AG08395 (cell line): Measurements from ENCODE around the gene IFI27L1.

ENCODE experiments used
- DNase-seq: peaks from one replicate; pipeline ENCODE4 v3.0.0; 2012; ENCODE audit warnings: mixed read lengths, low spot score

IFI27L1 gene

DNA sequence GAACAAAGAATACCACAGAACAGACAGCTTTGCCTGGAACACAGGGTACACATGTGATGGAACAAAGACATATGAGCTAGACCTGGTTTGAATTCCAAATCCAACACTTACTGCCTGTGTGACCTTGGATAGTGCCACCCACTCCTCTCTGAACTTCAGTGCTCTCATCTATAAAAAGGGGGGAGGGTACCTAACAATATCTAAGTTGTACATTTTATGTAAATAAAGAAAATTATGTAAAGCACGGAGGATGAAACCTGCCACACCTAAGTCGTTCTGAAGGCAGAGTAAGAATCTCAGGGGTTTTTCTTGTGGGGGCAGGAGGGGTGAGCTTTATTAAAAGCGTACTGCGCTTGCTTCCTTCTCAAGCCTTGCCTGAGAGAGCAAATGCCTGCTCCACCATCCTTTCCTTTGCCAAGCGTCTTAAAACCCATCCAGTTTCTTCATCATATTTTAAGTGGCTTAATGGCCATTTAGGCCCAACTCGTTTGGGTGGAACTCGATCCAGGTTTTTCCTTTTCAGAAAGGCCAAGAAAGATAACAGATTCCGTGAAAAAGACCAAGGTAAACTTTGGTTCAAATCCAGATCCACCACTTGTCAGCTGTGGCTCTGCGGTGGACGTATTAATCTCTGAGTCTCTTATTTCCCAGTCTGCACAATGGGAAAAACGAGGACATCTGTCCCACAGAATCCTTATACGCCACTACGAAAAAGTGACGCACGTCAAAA, 1.1 kb upstream of the IFI27L1 start:
- DNase-seq: no peak

DNA sequence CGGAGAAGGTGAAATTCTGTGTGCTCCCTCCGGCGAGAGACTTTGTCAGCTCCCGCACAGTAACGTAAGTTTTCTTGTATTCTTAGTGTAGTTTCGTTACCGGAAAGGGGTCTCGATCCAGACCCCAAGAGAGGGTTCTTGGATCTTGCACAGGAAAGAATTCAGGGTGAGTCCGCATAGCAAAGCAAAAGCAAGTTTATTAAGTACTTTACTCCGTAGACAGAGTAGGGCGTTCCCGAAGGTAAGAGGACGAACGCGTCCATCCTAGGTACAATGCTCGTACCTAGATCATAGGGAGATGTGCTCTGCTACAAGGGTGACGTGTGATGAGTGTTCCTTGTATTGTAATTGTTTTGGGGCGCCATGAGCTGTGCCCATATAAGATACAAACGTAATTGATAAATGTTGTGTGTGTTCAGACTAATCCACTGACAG, 293 bp downstream of the IFI27L1 start:
- no peak for DNase-seq

DNA sequence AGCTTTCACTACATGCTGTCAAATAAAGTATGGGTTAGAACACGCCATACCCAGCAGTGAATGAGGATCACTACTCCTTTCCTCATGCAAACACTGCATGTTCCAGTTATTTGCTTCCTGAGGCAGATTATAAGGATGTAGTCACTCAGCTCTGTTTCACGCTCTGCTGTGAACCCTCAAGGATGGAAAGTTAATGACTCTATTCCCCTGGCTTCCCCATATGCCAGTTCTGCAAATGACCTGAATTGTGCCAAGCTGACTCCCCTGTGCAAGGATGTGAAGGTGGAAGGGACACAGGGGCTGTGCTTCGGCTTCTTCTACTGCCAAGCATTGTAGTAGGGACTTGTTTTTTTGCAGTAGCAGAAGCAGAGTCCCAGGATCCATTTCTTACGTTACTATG, 6.8 kb downstream of the IFI27L1 start:
- no peak for DNase-seq

DNA sequence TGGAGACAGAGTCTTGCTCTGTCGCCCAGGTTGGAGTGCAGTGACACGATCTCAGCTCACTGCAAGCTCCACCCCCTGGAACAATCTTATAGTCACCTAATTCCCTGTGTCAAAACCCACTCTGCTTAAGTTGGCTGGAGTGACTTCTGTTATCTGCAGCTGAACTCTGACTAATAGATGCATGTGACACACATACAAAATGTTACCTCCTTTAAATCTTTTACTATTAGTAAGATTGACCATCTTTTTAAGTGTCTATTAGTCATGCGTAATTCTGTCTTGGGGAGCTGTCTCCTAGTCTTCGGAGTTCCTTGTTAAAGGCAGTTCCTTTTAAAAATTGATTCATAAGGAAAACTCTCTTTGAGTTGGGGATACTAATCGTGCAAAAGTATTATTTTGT, 7.4 kb downstream of the IFI27L1 start:
- DNase-seq: peak; percentile 25

DNA sequence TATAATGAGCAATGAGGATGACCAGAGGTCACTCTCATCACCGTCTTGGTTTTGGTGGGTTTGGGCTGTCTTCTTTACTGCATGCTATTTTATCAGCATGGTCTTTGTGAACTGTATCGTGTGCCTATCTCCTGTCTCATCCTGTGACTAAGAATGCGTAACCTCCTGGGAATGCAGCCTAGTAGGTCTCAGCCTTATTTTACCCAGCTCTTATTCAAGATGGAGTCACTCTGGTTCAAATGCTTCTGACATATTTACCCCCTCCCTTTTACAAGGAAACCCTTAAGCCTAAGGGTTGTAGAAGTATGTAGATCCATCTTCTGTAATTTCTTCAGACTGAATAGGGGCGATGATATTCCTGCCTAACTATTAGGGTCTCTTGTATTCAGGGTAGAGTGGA, 8.4 kb downstream of the IFI27L1 start:
- no peak for DNase-seq

DNA sequence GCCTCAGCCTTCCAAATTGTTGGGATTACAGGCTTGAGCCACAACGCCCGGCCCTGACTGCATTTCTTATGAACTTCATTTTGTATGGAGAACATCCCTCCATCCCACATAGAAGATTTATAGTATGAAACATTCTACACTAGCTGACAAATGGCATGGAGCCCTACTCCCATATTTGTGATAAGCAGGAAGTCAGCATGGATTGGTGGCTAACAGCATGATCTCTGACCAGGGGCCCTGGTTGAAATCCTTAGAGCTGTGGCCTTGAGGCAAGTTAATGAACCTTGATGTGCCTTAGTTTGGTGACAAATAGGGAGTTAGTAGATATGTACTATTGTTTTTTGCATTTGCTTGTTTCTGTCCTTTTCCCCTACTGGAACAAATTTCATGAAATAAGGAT, 12.3 kb downstream of the IFI27L1 start:
- no peak for DNase-seq

DNA sequence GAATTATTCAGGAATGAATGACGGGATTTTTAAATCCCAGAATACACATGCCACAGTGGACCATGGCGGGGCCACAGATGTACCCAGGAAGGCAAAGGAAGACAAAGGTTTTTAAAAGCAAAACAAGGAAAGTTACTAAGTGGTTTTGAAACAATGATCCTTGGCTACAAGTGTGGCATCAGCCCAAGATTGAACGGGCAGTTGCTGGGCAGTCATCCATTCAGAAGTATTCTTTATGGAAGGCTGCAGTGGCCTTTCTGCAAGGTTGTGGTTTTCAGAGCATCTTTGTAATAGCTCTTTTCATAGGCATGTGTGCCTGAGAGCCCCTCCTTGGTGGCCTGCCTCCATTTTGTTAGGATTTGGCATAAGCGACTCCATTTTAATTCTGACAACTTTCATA, 16.0 kb downstream of the IFI27L1 start:
- DNase-seq: no peak

DNA sequence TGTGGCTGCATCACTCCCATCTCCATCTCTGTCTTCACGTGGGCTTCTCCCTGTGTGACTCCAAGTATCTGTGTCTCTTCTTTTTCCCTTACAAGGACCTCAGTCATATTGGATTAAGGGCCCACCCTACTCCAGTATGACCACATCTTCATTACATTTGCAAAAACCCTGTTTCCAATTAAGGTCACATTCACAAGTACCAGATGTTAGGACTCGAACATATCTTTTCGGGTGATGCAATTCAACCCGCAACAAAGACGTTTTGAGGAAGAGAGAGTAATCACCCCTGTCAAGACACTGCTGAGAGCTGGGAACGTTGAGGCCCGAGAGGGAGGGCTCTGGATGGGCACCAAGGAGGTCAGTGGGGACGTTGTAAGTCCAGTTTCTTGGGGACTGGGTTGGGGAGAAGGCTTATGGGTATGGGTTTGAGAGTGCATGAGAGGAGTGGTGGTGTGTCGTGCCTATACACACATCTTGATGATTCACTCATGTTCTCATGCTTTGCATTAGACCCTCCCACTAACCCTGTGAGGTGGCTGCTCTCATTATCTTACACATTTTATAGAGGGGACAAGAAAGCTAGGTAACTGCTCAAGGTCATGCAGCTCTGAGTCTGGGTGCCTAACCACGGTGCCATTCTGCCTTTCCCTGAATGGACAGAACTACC, 17.3 kb downstream of the IFI27L1 start:
- peak; percentile 27 for DNase-seq

DNA sequence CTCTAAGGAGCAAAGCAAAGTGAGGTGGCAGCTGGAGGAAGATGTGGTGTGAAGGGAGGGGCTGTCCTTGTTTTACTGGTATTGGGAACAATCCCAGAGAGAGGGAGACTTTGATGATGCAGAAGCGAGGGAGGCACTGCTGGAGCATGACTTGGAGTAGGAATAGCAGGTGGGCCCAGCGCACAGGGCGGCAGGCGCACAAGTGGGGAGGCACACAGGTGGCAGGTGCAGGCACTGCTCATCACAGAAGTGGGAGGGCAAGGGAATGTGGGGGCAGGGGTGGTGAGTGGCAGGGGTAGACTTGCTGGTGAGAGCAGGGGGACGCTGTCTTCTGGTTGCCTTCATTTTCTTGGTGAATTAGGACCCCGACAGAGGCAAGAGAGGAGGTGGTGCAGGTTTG, 17.9 kb downstream of the IFI27L1 start:
- DNase-seq: no peak

DNA sequence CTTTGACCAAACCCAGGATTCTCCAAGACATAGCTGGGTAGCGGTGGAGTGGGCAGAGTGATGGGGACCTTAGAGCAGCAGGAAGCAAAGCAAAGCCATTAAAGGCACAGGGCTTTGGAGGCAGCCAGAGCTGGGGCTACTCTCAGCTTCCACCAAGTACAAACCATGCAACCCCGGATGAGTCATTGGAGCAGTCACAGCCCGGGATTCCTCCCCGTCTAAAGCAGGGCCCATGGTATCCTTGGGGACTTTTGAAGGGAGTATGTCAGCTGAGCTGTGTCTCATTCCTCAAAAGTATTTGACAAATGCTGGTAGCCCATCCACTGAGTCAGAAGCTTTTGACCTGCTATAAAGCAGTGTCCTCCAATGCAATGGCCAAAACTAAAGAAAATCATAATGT, 19.7 kb downstream of the IFI27L1 start:
- peak; percentile 94 for DNase-seq

DNA sequence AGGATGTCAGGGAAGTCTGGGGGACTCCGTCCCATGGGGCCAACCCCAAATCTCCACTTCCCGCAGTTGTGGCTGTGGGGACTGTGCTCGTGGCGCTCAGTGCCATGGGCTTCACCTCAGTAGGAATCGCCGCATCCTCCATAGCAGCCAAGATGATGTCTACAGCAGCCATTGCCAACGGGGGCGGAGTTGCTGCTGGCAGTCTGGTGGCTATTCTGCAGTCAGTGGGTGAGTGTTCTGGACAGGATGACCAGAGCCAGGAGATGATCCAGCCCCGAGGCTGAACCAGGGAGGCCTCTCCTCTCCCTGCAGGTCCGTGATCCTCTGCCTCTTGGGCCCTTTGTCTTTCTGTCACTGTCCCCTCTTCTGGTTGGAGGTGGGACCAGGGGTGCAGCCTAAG, 20.6 kb downstream of the IFI27L1 start:
- DNase-seq: no peak

DNA sequence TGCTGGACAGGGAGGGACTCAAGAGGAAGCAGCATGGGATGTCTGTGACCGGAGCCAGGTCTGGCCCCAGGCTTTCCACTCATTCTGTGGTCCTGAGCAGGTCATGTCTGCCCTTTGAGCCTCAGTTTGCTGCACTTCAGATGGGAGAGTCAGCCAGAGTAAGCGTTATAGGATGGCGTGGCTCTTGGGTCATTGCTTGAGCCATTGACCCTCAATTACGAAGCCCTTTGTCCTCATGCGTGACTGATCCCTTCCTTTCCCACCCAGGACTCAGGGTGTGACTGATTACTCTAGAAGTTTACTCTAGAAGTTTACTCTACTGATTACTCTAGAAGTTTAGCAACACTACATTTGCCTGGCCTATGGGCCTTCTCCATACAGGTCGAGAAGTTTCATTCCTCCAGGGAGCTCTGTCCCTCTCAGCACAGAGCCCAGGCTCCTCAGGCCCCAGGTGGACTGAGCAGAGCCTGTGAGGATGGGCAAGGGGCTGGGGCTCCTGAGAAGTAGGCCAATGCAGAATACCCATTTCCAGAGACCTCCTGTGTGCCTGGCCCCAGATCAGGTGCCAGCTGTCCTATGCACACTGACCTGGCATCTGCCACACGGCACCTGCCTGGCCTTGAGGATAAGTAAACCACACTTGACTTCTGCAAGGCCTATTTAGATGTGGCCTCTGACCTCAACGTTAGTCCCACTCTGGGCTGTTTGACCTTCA, 21.8 kb downstream of the IFI27L1 start:
- DNase-seq: no peak

DNA sequence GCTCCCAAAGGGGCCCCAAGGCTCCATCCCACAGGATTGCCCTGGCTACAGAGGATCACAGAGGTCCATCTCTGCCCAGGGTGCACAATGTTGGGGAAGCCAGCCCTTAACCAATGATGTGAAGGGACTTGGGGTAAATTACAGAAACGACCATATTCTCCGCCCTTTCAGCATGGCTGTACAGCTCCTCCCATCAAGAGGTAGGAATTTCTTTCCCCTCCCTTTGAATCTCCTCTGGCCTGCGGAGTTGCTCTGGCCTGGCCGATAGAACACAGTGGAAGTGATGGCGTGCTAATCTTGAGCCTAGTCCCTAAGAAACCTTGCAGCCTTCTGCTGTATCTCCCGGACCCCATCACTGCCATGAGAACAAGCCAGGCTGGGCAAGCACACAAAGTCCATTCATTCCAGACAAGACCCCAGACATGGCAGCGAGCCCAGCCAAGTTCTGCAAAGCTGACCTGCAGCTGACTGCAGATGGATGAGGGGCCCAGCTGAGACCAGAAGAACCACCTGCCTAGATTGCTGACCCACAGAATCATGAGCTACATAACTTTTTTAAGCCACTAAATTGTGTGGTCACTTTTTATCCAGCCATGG, 22.5 kb downstream of the IFI27L1 start:
- no peak for DNase-seq

DNA sequence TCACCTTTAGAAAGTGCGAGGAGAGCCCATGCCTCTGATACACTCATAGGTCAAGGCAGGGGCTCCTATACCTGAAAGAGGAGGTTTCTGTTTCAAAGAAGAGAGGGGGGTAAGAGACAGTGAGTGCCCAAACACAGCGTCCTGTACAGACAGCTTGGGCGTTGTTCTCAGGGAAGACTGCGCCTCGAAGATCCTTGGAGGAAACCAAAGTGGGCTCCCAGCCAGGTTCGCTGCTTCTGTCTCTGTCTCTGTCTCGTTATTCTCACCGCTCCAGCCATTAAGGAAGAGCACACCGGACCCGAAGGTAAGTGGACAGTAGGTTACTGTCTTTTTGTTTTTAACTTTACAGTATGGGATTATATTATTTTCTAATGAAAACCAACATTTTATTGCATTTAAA, 23.6 kb downstream of the IFI27L1 start:
- no peak for DNase-seq

DNA sequence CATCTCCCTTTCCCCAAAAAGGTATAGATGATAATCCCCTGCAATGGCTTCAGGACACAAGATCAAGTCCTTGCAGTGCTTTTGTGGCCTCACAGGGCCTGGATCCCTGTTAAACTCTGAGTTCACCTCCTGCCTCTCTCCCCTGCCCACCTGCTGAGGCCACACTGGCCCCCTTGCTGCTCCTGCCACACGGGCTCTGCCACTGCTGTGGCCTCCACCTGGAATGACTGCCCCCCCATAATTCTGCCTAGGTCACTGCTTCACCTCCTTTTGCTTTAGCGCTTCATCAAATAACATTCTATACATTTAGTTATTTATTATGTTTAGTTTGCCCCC, 28.8 kb downstream of the IFI27L1 start:
- DNase-seq: no peak

DNA sequence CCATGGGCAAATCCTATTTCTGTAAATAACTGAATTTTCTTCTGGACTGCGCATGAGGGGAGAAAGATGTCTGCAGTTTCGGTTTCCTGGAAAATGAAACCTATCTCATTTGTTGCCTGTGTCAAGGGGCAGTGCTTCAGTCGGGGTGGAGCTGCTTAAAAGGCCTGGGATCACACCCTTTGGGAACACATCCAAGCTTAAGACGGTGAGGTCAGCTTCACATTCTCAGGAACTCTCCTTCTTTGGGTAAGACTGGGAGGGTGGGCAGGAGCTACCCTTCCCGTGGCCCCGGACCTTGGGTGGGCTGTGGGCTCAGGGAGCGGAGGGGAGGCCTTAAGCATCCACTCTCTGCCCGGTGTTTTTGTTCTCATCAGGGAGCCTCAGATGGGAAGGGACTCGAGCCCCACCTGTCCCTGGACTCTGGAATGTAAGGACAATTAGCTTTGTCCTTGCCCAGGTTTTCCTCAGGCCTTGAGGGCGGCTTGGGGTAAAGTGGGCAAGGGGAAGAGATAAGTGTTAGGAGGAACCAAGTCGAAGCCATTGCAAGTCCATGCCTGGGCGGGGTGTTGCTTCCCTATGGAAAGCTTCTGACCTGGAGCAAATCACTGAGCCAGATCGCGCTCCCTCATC, 29.6 kb downstream of the IFI27L1 start, which contains the start of gene IFI27:
Gene IFI27 (plus strand): TSS at position 185 of the 630 bp plus-strand sequence.
- DNase-seq: peak; percentile 77

DNA sequence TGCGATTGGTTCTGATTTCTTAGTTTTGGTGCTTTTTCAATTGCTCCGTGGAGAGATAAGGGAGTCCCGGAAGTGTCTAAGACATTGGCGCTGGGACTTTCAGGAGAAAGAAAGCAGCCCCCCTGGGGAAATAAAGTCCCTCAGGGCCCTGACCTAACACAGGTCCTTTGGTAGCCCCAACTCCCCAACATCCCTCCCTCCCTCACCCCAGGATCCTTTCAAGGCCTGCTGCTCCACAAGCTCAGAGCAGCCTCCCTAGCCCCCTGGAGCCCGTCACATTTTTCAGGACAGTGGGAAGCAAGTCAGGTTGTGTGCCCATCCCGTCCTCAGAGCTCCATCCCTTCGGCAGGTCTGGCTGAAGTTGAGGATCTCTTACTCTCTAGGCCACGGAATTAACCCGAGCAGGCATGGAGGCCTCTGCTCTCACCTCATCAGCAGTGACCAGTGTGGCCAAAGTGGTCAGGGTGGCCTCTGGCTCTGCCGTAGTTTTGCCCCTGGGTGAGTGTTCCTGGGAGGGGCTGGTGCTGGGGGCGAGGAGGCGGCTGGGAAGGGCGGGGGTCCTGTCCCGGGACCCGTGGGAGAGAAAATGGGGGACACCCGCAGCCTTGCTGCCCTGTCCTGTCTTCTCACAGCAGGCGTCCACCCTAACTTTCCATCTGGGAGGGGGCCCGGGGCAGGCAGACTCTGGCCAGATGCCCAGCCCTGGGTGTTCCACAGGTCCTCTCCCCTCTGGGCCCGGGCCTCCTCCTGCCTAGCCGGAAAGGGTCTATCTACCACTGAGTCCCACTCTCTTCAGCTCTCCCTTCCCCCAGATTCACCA, 30.4 kb downstream of the IFI27L1 start:
- no peak for DNase-seq

DNA sequence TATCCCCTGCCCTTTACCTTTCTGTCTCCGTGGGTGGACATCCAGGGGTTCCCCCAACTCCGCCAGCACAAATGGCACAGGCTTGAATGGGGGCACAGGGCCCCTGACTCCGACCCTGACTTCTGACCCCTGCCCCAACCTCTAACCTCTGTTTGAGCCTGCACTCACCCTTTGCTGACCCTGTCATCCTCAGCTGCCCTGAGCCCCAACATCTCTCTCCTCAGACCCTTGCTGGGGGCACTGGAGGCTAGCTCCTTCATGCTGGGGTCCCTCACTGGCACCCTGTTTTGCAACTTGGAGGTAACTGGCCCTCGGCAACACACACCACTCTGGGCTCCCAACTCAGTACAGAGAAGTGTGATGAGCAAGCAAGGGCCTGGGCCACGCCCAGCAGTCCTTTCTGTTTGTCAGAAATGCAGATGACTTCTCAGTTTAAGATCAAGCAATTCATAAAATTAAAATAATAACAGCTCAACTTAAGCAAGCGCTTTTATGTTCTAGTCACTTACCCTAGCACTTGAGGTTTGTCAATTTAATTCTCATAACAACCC, 31.5 kb downstream of the IFI27L1 start:
- DNase-seq: no peak

DNA sequence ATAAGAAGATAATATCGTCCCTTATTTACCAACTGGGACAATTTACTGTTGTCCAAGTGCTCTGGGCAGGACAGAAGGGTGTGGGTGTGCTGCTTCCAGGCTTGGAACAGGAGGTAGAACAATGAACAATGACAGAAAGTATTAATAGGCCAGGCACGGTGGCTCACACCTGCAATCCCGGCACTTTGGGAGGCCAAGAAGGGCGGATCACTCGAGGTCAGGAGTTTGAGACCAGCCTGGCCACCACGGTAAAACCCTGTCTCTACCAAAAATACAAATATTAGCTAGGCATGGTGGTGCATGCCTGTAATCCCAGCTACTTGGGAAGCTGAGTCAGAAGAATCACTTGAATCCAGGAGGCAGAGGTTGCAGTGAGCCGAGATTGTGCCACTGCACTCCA, 32.0 kb downstream of the IFI27L1 start:
- DNase-seq: no peak

DNA sequence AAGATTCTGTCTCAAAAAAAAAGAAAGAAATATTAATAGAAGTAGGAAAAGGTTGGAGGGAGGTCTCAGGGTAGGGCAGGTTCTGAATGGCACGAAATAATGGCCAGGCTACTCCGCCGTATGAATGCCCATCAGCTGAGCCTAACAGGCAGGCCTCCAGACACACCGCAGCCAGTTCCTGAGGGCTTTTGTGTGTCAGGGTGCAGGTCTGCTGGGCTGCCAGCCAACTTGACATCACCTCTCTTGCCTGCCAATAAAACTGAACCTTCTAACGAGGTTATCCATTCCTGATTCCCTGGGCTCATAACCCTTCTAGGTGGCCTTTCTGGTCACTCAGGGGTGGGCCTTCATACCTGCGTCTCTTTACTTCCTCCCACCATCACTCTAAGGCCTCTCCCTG, 32.4 kb downstream of the IFI27L1 start:
- no peak for DNase-seq

DNA sequence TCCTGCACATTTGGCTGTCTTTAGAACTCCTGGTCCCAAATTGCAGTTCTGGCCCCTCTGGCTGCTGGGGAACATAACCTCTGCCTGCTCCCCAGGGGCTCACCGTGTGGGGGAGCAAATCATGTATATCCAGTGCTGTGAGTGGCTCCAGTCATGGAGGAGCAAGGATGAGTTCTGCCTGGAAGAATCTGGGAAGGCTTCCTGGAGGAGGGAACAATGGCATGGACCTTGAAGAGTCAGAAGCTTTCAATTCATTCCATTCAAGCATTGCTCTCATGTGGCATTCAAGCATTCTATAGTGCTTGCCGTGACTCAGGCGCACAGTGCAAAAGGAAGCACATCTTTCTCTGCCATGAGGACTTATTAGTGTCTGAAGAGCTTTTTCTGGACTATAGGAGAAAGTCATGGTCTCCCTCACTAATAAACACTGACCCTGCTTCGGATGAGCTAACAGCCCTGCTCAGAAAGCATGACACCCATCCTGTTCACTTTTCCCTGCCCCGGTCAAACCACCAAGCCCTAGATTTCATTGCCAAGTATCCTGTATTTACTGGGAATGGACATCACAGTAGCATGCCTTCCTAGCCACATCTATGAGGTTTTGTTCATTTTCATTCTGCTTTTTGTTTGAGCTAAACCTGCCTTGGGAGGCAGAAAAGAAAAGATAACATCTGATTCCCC, 32.9 kb downstream of the IFI27L1 start:
- DNase-seq: no peak
